Lung (tissue), 12 donors: ENCODE data around the gene ERVK3-1. TPM values are rescaled to one million over a fixed set of nuclear protein-coding genes. Genes with fewer than 3 reads are reported as not detected.

Source experiments
- ATAC-seq: fragments of 200-7000 bp; cut with Tn5 transposase; one replicate; pipeline ENCODE4 v1.9.1; 2020; ENCODE audit warnings: moderate number of reproducible peaks; ENCODE audit not compliant: insufficient read depth, low FRiP score
- DNase-seq, 3 donors: peaks; one replicate each; pipeline ENCODE4 v3.0.0-alpha.2; 2013 to 2017
- H3K27ac ChIP-seq, 2 donors: one replicate each; pipeline ENCODE4 v1.5.1; 2013; ENCODE audit warnings: mild to moderate bottlenecking in 2 of 2, moderate library complexity in 2 of 2, control low read depth in 1 of 2, inconsistent platforms in 1 of 2, low read depth in 1 of 2, low read length in 1 of 2
- H3K27me3 ChIP-seq, 3 donors: one replicate each; pipeline ENCODE4 v1.5.1; 2013; ENCODE audit warnings: low read length in 2 of 3; ENCODE audit not compliant: control insufficient read depth in 3 of 3, insufficient read depth in 3 of 3
- H3K36me3 ChIP-seq, 4 donors: one replicate each; pipeline ENCODE4 v1.5.1; 2013; ENCODE audit warnings: low read length in 4 of 4, mild to moderate bottlenecking in 1 of 4, moderate library complexity in 1 of 4; ENCODE audit not compliant: control insufficient read depth in 4 of 4, insufficient read depth in 4 of 4
- H3K4me1 ChIP-seq, 5 donors: one replicate each; pipeline ENCODE4 v1.5.1; 2013; ENCODE audit warnings: low read length in 5 of 5, mild to moderate bottlenecking in 2 of 5, moderate library complexity in 1 of 5; ENCODE audit not compliant: control insufficient read depth in 5 of 5, insufficient read depth in 5 of 5
- H3K4me3 ChIP-seq: one replicate; pipeline ENCODE4 v1.5.1; 2013; ENCODE audit warnings: mild to moderate bottlenecking, control low read depth, moderate library complexity
- H3K9ac ChIP-seq, 2 donors: one replicate each; pipeline ENCODE4 v1.5.1; 2013; ENCODE audit warnings: low read length in 2 of 2, control low read depth in 1 of 2; ENCODE audit not compliant: insufficient read depth in 1 of 2
- H3K9me3 ChIP-seq, 4 donors: one replicate each; pipeline ENCODE4 v1.5.1; 2013; ENCODE audit warnings: low read length in 3 of 4, mild to moderate bottlenecking in 1 of 4, moderate library complexity in 1 of 4; ENCODE audit not compliant: control insufficient read depth in 4 of 4, insufficient read depth in 3 of 4
- WGBS, 2 donors: extraction: QIAGEN DNeasy Blood & Tissue Kit; methylation state at CpG; one replicate each; pipeline ENCODE4 v1.1.7; 2013; 5-methylcytosine and 5-hydroxymethylcytosine counted together
- polyA plus RNA-seq, 2 donors: library from polyadenylated mRNA; stranded (reverse); fragments of 200-250 nt; gene quantifications; one replicate each; pipeline ENCODE4 v1.2.1, GENCODE V29; 2013
- total RNA-seq, 2 donors: library from RNA; depleted of rRNA in 1 of 2; stranded (reverse); fragments of >200 nt in 1 of 2; gene quantifications; one replicate each; pipeline ENCODE4 v1.2.1, GENCODE V29; 2014 to 2021
- TF ChIP-seq, protein P1 (sequence below): IDR thresholded peaks from 2 replicates; pipeline ENCODE4 v1.5.1; 2012; ENCODE audit warnings: mild to moderate bottlenecking; ENCODE audit errors: control extremely low read depth, extremely low read depth
- donor health status: control.
- donor health status: control.
- donor health status: Bipolar disorder and iron deficiency.
- donor health status: healthy.
- donor health status: DM: yes; HTN: yes; CAD: no.

Gene ERVK3-1
- total and polyA plus RNA-seq, 4 donors, result 31.8 to 58.8 (median 38.1) TPM

DNA sequence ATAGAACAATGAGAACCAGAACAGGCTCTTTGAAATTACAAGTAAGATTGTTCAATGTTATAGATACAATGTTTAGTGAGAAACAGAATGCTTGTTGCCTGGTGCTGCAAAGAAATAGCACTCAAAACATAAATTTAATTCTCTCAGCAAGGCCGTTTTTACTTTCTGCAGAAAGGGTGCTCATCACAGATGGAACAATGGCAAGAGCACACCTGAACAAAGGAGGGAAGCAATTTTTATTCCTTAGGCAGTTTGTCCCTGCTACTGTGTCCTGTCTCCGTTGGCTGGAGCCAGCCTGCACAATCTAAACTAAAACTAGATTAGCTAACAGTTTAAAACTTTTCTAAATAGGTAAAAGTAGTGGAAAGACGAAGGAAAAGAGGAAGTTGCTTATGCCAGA, 36.8 kb upstream of the ERVK3-1 start:
- TF ChIP-seq, protein P1, sequence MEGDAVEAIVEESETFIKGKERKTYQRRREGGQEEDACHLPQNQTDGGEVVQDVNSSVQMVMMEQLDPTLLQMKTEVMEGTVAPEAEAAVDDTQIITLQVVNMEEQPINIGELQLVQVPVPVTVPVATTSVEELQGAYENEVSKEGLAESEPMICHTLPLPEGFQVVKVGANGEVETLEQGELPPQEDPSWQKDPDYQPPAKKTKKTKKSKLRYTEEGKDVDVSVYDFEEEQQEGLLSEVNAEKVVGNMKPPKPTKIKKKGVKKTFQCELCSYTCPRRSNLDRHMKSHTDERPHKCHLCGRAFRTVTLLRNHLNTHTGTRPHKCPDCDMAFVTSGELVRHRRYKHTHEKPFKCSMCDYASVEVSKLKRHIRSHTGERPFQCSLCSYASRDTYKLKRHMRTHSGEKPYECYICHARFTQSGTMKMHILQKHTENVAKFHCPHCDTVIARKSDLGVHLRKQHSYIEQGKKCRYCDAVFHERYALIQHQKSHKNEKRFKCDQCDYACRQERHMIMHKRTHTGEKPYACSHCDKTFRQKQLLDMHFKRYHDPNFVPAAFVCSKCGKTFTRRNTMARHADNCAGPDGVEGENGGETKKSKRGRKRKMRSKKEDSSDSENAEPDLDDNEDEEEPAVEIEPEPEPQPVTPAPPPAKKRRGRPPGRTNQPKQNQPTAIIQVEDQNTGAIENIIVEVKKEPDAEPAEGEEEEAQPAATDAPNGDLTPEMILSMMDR, result no peak

DNA sequence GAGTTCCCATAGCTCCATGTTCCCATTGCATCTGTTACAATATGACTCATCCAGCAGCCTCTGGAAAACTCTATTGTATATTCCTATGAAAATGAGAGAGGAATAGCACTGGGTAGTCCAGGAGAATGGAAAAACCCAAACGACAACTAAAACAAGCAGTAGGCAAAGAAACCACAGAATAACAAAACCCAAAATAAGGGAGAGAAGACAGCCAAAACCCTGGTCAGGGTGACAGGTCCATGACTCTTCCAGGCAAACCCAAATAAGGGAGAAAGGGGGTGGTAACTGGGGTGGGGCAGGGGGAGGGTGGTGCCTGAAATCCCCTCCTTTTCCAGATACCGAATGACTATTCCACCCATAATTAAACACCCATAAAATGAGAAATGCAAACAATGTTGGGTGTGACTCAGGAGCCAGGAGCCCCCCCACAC, 30.4 kb upstream of the ERVK3-1 start:
- Histone ChIP-seq H3K4me1 (peaks cover 0 to 5% (median 0%) of the 10 kb centered on the region in 5 donors), H3K9ac (no peak overlapping the region), H3K27ac (no peak overlapping the region), H3K36me3 (peaks cover 6 to 38% (median 22%) of the 10 kb centered on the region in 4 donors), H3K27me3 (no peaks in the 10 kb centered on the region), H3K4me3 (no peak overlapping the region), H3K9me3 (peaks cover 3 to 29% (median 20%) of the 10 kb centered on the region in 4 donors)
- ATAC-seq, result no peak
- TF ChIP-seq, protein P1, result no peak
- no peak for DNase-seq
- WGBS, 2 donors, result 90 to 98% methylated on average over 2 of the region's 2 CpGs

More for the DNA sequence above, 36.8 kb upstream of the ERVK3-1 start:
- Histone ChIP-seq H3K4me1 (no peaks in the 10 kb centered on the region), H3K36me3 (peaks cover 10 to 34% (median 32%) of the 10 kb centered on the region in 4 donors), H3K27me3 (no peaks in the 10 kb centered on the region), H3K9ac (no peak overlapping the region), H3K27ac (no peak overlapping the region), H3K9me3 (peaks cover 12 to 69% (median 43%) of the 10 kb centered on the region in 4 donors), H3K4me3 (no peak overlapping the region)
- ATAC-seq (no peak), DNase-seq (no peak)
- WGBS, 2 donors, result 92 to 96% methylated on average over 3 of the region's 3 CpGs

DNA sequence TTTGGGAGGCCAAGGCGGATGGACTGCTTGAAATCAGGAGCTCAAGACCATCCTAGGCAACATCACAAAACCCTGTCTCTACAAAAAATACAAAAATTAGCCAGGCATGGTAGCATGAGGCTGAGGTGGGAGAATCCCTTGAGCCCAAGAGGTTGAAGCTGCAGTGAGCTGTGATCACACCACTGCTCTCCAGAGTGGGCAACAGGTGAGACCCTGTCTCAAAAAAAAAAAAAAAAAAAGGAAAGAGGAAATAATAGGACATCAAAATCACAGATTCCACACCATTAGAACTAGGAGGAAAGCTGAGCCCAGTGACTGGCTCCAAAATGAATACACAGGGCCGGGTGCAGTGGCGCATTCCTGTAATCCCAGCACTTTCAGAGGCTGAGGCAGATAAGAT, 29.6 kb upstream of the ERVK3-1 start:
- TF ChIP-seq, protein P1, result no peak
- Histone ChIP-seq H3K36me3 (peaks cover 6 to 45% (median 23%) of the 10 kb centered on the region in 4 donors), H3K4me3 (no peak overlapping the region), H3K27me3 (no peaks in the 10 kb centered on the region), H3K9me3 (peaks cover 3 to 24% (median 17%) of the 10 kb centered on the region in 4 donors), H3K27ac (no peak overlapping the region), H3K4me1 (peaks cover 0 to 9% (median 7%) of the 10 kb centered on the region in 5 donors), H3K9ac (no peak overlapping the region)
- DNase-seq, result no peak
- WGBS, 2 donors, result 98 to 100% methylated on average over 3 of the region's 3 CpGs
- ATAC-seq, result no peak

DNA sequence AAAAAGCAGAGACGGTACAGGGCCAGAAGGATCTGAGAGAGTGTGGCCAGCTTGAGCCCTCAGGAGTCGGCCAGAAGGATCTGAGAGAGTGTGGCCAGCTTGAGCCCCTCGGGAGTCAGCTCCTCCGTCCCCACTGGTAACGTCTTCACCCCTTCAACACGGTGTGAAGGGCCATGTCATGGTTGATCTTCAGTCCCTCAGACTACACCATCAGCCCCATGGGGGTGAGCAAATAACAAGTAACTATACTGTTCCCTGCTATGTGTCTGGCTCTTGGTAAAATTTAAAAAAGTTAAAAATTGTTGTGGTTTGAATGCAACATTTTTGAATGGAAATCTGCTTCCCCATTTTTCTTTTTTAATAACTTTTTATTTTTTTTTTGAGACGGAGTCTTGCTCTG, 28.0 kb upstream of the ERVK3-1 start:
- Histone ChIP-seq H3K9me3 (peaks cover 0 to 12% (median 7%) of the 10 kb centered on the region in 4 donors), H3K27ac (no peak overlapping the region), H3K36me3 (peaks cover under 1 to 39% (median 23%) of the 10 kb centered on the region in 4 donors), H3K4me1 (peaks cover 0 to 9% (median 8%) of the 10 kb centered on the region in 5 donors), H3K27me3 (no peaks in the 10 kb centered on the region), H3K9ac (no peak overlapping the region), H3K4me3 (no peak overlapping the region)
- TF ChIP-seq, protein P1, result no peak
- 91 to 95% methylated on average over 7 of the region's 7 CpGs for WGBS, 2 donors
- DNase-seq, result no peak
- no peak for ATAC-seq
